Measurements from ENCODE around the gene ZNF329.

The ZNF329 gene

GRCh38 chr19:58108546-58108817 lies 42.1 kb downstream of the ZNF329 start:
- Histone ChIP-seq H3K9me3 (ENCODE audit: control insufficient read depth, insufficient read depth, low read length) (peaks cover 35% of the 10 kb centered on the region), H3K4me3 (ENCODE audit: low read depth, low read length) (no peak overlapping the region), H3K36me3 (ENCODE audit: control insufficient read depth, insufficient read depth, low read length) (no peaks in the 10 kb centered on the region)

GRCh38 chr19:58107778-58108545 lies 42.6 kb downstream of the ZNF329 start:
- Histone ChIP-seq H3K9ac (ENCODE audit: low read depth, low read length) (no peak overlapping the region), H3K4me1 (ENCODE audit: control insufficient read depth, insufficient read depth, low read length) (no peaks in the 10 kb centered on the region), H3K36me3 (ENCODE audit: control insufficient read depth, insufficient read depth, low read length) (no peaks in the 10 kb centered on the region), H3K9me3 (ENCODE audit: control insufficient read depth, insufficient read depth, low read length) (peaks cover 35% of the 10 kb centered on the region), H3K27me3 (ENCODE audit: control insufficient read depth, insufficient read depth, low read length) (no peaks in the 10 kb centered on the region), H3K4me3 (ENCODE audit: low read depth, low read length) (no peak overlapping the region)

More at GRCh38 chr19:58108546-58108817, 42.1 kb downstream of the ZNF329 start:
- H3K9ac ChIP-seq (ENCODE audit: low read depth, low read length): no peak overlapping the region
- H3K27me3 ChIP-seq (ENCODE audit: control insufficient read depth, insufficient read depth, low read length): no peaks in the 10 kb centered on the region
- H3K4me1 ChIP-seq (ENCODE audit: control insufficient read depth, insufficient read depth, low read length): no peaks in the 10 kb centered on the region

- Histone ChIP-seq H3K9me3 (ENCODE audit: control insufficient read depth, insufficient read depth, low read length) (no peaks in the 10 kb centered on the region), H3K9ac (ENCODE audit: low read depth, low read length) (no peak overlapping the region), H3K36me3 (ENCODE audit: control insufficient read depth, insufficient read depth, low read length) (peaks cover 3% of the 10 kb centered on the region), H3K27me3 (ENCODE audit: control insufficient read depth, insufficient read depth, low read length) (no peaks in the 10 kb centered on the region), H3K4me1 (ENCODE audit: control insufficient read depth, insufficient read depth, low read length) (peaks cover 3% of the 10 kb centered on the region), H3K4me3 (ENCODE audit: low read depth, low read length) (peak overlapping the region; percentile 58)
Observed at GRCh38 chr19:58098682-58098998, 51.9 kb downstream of the ZNF329 start.

- Histone ChIP-seq H3K9ac (ENCODE audit: low read depth, low read length) (peak within 1 kb of the TSS; percentile 65), H3K36me3 (ENCODE audit: control insufficient read depth, insufficient read depth, low read length) (peaks cover 3% of the 10 kb centered on the region), H3K4me1 (ENCODE audit: control insufficient read depth, insufficient read depth, low read length) (peaks cover 3% of the 10 kb centered on the region), H3K27me3 (ENCODE audit: control insufficient read depth, insufficient read depth, low read length) (no peaks in the 10 kb centered on the region), H3K9me3 (ENCODE audit: control insufficient read depth, insufficient read depth, low read length) (no peaks in the 10 kb centered on the region), H3K4me3 (ENCODE audit: low read depth, low read length) (peak within 1 kb of the TSS; percentile 94)
Observed at GRCh38 chr19:58097781-58098681, 52.6 kb downstream of the ZNF329 start, which contains the start of gene ZSCAN18. Gene ZSCAN18 (minus strand): TSS chr19:58098231. CDS start chr19:58090267, 7,964 bp downstream.

GRCh38 chr19:58097349-58097748 lies 53.2 kb downstream of the ZNF329 start:
- Histone ChIP-seq H3K4me3 (ENCODE audit: low read depth, low read length) (peak overlapping the region; percentile 94), H3K27me3 (ENCODE audit: control insufficient read depth, insufficient read depth, low read length) (no peaks in the 10 kb centered on the region), H3K36me3 (ENCODE audit: control insufficient read depth, insufficient read depth, low read length) (peaks cover 3% of the 10 kb centered on the region), H3K9ac (ENCODE audit: low read depth, low read length) (peak overlapping the region; percentile 1), H3K4me1 (ENCODE audit: control insufficient read depth, insufficient read depth, low read length) (peaks cover 3% of the 10 kb centered on the region), H3K9me3 (ENCODE audit: control insufficient read depth, insufficient read depth, low read length) (no peaks in the 10 kb centered on the region)

GRCh38 chr19:58096884-58097283 lies 53.7 kb downstream of the ZNF329 start:
- peak overlapping the region; percentile 94 for H3K4me3 ChIP-seq (ENCODE audit: low read depth, low read length)
- peak overlapping the region; percentile 1 for H3K9ac ChIP-seq (ENCODE audit: low read depth, low read length)
- H3K4me1 ChIP-seq (ENCODE audit: control insufficient read depth, insufficient read depth, low read length): peaks cover 3% of the 10 kb centered on the region
- H3K36me3 ChIP-seq (ENCODE audit: control insufficient read depth, insufficient read depth, low read length): peaks cover 3% of the 10 kb centered on the region
- H3K9me3 ChIP-seq (ENCODE audit: control insufficient read depth, insufficient read depth, low read length): no peaks in the 10 kb centered on the region
- H3K27me3 ChIP-seq (ENCODE audit: control insufficient read depth, insufficient read depth, low read length): no peaks in the 10 kb centered on the region

- Histone ChIP-seq H3K4me3 (ENCODE audit: low read depth, low read length) (no peak overlapping the region), H3K9ac (ENCODE audit: low read depth, low read length) (no peak overlapping the region), H3K27me3 (ENCODE audit: control insufficient read depth, insufficient read depth, low read length) (no peaks in the 10 kb centered on the region), H3K9me3 (ENCODE audit: control insufficient read depth, insufficient read depth, low read length) (no peaks in the 10 kb centered on the region), H3K36me3 (ENCODE audit: control insufficient read depth, insufficient read depth, low read length) (peaks cover 3% of the 10 kb centered on the region), H3K4me1 (ENCODE audit: control insufficient read depth, insufficient read depth, low read length) (peaks cover 5% of the 10 kb centered on the region)
Observed at GRCh38 chr19:58095328-58095727, 55.3 kb downstream of the ZNF329 start.

- no peaks in the 10 kb centered on the region for H3K27me3 ChIP-seq (ENCODE audit: control insufficient read depth, insufficient read depth, low read length)
- H3K9me3 ChIP-seq (ENCODE audit: control insufficient read depth, insufficient read depth, low read length): no peaks in the 10 kb centered on the region
- H3K4me1 ChIP-seq (ENCODE audit: control insufficient read depth, insufficient read depth, low read length): peaks cover 3% of the 10 kb centered on the region
- peaks cover 9% of the 10 kb centered on the region for H3K36me3 ChIP-seq (ENCODE audit: control insufficient read depth, insufficient read depth, low read length)
- H3K4me3 ChIP-seq (ENCODE audit: low read depth, low read length): no peak overlapping the region
- no peak overlapping the region for H3K9ac ChIP-seq (ENCODE audit: low read depth, low read length)
Observed at GRCh38 chr19:58093071-58093470, 57.5 kb downstream of the ZNF329 start.

GRCh38 chr19:58091251-58091995 lies 59.2 kb downstream of the ZNF329 start:
- Histone ChIP-seq H3K9me3 (ENCODE audit: control insufficient read depth, insufficient read depth, low read length) (no peaks in the 10 kb centered on the region), H3K4me3 (ENCODE audit: low read depth, low read length) (no peak overlapping the region), H3K9ac (ENCODE audit: low read depth, low read length) (no peak overlapping the region), H3K27me3 (ENCODE audit: control insufficient read depth, insufficient read depth, low read length) (no peaks in the 10 kb centered on the region), H3K36me3 (ENCODE audit: control insufficient read depth, insufficient read depth, low read length) (peaks cover 15% of the 10 kb centered on the region), H3K4me1 (ENCODE audit: control insufficient read depth, insufficient read depth, low read length) (peaks cover 3% of the 10 kb centered on the region)

GRCh38 chr19:58089846-58090245 lies 60.7 kb downstream of the ZNF329 start:
- no peaks in the 10 kb centered on the region for H3K9me3 ChIP-seq (ENCODE audit: control insufficient read depth, insufficient read depth, low read length)
- H3K9ac ChIP-seq (ENCODE audit: low read depth, low read length): no peak overlapping the region
- H3K27me3 ChIP-seq (ENCODE audit: control insufficient read depth, insufficient read depth, low read length): no peaks in the 10 kb centered on the region
- H3K36me3 ChIP-seq (ENCODE audit: control insufficient read depth, insufficient read depth, low read length): peaks cover 17% of the 10 kb centered on the region
- peaks cover 3% of the 10 kb centered on the region for H3K4me1 ChIP-seq (ENCODE audit: control insufficient read depth, insufficient read depth, low read length)
- H3K4me3 ChIP-seq (ENCODE audit: low read depth, low read length): no peak overlapping the region

- Histone ChIP-seq H3K9ac (ENCODE audit: low read depth, low read length) (no peak overlapping the region), H3K4me1 (ENCODE audit: control insufficient read depth, insufficient read depth, low read length) (peaks cover 3% of the 10 kb centered on the region), H3K36me3 (ENCODE audit: control insufficient read depth, insufficient read depth, low read length) (peaks cover 22% of the 10 kb centered on the region), H3K4me3 (ENCODE audit: low read depth, low read length) (no peak overlapping the region), H3K9me3 (ENCODE audit: control insufficient read depth, insufficient read depth, low read length) (no peaks in the 10 kb centered on the region), H3K27me3 (ENCODE audit: control insufficient read depth, insufficient read depth, low read length) (no peaks in the 10 kb centered on the region)
Observed at GRCh38 chr19:58088521-58089052, 62.0 kb downstream of the ZNF329 start.

Measured in iPS-15b (cell line).